ENCODE measurements around the gene TNPO1.
"Not testable (repeated sequence)": the region's sequence is repeated elsewhere in the genome, so short reads cannot be mapped to it uniquely, and the experiment has no call there.

Gene TNPO1

DNA sequence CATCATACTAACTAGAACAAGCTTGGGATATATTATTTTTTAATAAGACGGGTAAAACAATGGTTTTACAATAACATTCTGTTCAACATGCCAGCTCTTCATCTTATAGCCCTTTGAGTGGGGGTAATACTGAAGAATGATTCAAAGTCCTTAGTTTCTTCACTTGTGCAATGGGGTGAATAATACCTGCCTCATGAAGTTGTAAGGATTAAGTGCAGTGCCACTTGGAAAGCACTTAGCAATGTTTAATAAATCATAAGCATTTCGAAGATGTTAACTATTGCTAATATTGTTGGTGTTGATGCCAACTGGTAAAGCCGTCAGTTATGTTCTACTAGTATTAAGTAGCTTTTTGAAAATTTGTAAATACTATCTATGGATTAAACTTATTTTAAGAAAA is 38.0 kb downstream of the TNPO1 start:
- DNase-seq (ENCODE audit: low read depth): no peak

DNA sequence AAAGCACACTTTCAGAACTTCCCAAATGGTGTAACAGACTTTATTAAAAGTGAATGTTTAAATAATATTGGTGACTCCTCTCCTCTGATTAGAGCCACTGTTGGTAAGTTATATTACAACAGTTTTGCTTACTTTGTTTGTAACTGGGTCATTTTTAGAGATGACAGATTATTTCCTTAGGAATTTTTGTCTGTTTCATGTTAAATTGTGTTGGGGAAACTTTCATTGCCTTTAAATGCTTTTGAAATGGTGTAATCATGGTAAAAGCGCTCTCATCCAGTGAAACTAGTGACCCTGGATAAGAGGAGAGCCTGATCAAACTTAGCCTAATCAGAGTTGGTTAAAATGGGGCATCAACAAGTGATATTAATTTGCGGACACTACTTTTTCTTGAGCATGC is 39.4 kb downstream of the TNPO1 start:
- no peak for DNase-seq (ENCODE audit: low read depth)

DNA sequence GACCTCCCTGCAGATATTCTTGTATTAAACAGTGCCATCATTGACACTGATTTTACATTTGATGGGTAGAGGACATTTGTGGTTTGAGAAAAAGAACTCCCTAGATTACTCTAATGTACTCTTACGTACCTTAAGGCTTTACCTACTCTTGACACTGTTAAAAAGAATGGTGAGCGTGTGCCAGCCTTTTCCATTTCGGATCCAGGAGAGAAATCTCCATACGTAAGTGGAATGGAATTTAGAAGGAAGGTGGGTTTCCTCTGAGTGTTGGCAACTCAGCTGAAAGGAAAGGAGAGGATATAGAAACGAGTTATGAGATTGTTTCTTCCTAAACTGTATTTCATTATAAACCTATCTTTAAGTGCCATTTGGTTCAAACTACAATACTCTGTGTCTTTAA is 40.9 kb downstream of the TNPO1 start:
- DNase-seq (ENCODE audit: low read depth): no peak

DNA sequence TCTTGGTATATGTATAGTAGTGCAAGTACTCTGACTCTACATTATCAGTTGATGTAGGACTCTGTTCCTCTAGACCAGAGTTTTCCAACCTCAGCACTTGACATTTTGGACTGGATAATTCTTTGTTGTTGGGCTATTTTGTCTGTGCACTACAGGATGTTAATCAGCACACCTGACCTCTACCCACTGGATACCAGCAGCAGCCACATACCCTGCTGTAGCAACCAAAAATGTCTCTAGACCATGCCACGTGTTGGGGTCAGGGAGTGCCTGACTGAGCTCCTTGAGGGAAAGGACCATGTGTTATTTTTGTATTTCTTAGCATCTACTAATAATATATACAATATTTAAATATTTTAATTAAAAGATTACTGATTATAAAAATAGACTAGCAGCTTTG is 42.7 kb downstream of the TNPO1 start:
- no peak for DNase-seq (ENCODE audit: low read depth)

DNA sequence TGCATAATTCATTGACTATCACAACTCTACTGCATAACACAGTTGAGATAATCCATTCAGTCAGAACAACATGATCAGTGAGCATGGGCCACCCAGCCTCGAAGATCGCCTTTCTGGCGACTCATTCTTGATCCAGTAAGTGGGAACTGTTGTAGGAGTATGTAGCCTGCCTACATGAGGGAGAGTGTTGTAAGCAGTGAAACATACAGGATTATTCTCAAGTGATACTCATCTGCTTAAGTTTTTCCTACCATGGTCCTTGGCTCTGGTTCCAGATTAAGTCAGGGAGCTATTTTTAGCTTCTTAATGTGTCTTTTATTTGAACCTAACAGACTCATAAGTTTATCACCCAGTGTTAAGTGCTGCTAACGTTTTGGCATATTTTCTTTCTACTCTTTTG is 44.0 kb downstream of the TNPO1 start:
- DNase-seq (ENCODE audit: low read depth): no peak

DNA sequence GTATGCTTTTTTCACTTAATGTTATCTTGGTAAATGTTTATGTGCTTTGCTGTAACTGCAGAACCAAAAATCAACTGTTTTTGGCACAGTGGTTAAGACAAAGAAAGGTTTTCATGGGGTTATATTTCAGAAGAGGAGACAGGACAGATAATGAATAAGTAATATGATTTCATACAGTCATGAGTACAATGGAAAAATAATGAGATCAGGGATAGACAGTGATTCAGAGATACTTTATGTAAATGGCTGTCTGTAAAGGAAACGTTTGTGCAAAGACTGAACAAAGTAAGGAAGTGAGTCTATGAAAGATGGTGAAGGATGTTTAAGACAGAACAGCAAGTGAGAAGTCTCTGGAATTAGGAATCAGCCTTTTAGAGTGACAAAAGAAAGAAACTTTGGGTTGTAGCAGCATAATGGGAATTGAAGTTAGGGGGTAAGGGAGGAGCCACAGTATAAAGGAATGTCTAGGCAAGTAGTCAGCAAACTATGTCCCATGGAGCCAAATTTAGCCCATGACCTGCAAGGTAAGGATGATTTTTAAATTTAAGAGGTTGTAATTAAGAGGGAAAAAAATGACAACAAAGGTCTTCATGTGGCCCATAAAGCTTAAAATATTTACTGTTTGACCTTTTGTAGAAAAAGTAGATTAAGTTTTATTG is 55.0 kb downstream of the TNPO1 start:
- DNase-seq (ENCODE audit: low read depth): no peak

DNA sequence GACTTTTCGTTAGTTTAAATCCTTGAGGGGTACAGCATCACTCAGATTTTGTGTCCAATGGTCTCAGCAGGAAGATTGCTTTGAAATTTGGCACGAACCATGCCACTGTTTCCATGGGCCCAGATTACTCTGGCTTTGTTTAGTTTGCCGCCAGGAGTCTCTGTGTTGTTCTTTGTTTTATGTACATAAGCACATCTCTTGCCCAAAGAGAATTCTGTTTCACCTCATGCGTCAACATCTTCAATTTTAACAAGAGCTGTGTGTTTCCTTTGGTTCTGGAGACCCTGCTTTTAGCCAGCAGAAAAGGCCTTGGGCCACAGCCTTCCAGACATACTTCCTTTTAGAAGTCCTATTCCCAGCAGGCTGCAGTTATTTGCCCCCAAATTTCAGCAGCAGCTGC is 62.4 kb downstream of the TNPO1 start:
- no peak for DNase-seq (ENCODE audit: low read depth)

DNA sequence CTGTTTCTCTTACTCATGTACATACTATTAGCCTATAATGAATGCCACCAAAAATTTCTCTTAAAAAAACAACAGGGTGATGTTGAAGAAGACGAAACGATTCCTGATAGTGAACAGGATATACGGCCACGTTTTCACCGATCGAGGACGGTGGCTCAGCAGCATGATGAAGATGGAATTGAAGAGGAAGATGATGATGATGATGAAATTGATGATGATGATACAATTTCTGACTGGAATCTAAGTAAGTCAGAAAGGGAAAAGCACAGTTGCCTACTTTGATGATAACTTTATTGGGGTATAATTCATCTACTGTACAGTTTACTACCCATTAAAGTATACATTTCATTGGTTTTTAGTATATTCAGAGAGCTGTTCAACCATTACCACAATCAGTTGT is 66.5 kb downstream of the TNPO1 start:
- no peak for DNase-seq (ENCODE audit: low read depth)

DNA sequence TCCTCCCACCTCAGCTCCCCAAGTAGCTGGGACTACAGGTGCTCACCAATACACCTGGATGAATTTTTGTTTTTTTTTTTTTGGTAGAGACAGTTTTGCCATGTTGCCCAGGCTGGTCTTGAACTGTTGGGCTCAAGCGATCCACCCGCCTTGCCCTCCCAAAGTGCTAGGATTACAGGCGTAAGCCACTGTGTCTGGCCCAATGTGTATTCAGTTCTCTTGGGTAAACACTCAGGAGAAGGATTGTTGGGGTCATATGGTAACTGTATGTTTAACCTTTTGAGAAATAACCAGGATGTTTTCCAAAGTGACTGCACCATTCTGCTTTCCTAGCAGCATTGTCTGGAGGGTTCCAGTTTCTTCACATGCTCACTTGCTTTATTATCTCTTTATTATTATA is 67.4 kb downstream of the TNPO1 start:
- DNase-seq (ENCODE audit: low read depth): no peak

DNA sequence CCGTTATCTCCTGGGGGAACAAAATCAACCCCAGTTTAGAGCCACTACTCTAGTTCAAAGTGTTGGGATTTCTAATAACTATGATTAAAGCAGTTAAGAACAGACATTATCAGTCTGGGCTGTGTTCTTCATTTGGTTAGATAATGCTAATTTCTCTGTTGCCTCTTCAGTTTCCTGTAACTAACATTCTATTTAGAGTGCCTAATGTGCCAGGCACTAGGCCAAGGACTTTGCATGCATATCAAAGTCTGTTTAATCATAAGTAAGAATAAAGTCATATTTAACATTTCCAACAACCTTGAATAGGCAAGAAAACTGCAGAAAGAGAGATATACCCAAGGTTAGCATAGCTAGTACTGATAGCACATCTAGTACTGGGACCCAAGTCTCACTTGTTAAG is 68.4 kb downstream of the TNPO1 start:
- DNase-seq (ENCODE audit: low read depth): no peak

DNA sequence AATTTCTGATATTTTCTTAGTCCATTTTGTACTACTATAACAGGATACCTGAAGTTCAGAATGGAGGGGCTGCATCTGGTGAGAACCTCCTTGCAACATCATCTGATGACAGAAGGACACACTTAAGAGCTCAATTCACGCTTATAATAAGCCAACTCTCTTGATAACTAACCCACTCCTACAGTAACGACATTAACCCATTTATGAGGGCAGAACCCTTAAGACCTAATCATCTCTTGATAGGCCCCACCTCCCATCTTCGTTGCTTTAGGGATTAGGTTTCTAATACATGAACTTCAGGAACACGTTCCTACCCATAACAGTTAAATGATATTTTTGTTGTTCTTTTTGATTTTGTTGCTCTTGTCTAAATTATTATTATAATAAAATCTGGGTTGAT is 69.4 kb downstream of the TNPO1 start:
- no peak for DNase-seq (ENCODE audit: low read depth)

DNA sequence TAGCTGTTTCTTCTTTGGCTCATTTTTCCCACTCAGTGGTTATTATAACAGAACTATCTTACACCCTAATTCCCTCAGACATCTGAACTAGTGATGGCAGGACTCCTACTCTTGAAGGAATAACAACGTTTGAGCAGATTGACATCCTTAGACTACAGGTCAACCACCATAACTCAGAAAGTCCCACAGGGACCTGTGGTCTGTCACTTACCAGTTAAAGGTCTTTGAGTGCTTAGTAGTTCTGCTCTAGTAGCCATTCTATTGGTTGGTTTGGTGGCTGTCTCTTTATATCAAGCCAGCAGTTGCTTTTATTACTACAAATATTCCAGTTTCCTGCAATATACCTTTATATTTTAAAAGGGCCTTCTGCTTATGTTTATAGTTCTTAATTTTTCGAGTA is 72.1 kb downstream of the TNPO1 start:
- no peak for DNase-seq (ENCODE audit: low read depth)

DNA sequence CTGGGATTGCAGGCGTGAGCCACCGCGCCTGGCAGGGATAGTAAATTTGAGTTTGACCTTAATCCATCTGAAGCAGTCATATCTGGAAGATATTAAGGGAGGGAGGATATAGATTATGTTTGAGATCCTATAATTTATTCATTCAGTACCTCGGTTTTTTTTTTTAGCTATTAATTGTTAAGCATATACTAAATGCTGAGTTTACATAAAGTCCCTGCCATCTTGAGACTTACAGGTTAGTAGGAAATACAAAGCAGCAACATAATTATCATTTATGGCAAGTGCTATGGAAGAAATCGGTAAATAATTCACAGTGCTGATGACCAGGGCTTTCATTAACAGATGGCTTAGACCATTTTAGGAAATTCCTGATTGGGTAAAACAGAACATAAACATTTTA is 72.9 kb downstream of the TNPO1 start:
- DNase-seq (ENCODE audit: low read depth): no peak

DNA sequence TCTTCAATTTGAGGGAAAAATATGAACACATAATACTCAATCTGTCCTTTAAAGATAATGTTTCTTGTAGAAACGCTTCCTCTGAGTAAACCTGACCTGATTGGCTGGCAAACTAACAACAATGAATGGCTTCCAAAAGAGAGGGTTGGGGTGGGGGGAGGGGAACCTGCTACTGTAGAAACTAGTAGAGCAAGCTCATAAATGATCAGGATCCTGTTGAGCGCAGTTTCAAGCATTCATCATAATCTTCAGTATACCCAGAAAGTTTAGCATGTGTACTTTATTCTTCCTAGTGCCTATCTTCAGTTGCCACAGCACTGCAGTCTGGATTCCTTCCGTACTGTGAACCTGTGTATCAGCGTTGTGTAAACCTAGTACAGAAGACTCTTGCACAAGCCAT is 76.4 kb downstream of the TNPO1 start:
- no peak for DNase-seq (ENCODE audit: low read depth)

DNA sequence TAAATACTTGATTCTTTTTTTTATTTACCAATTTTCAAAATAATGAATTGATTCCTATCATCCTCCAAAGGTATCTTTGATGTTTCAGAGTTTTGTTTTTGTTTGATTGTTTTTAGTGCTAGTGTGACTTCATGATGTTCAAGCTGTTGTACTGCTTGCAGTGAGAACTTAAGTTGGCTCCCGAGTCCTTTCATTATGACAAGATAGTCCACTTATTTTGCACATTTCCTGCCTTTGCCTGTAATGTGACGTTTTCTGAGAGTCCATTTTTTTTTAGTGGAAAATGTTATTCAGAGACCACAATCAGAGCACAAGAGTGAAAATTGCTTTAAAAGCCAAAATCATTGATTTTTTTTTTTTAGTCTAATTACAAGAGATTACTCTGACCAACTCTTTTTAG is 79.3 kb downstream of the TNPO1 start:
- DNase-seq (ENCODE audit: low read depth): no peak

DNA sequence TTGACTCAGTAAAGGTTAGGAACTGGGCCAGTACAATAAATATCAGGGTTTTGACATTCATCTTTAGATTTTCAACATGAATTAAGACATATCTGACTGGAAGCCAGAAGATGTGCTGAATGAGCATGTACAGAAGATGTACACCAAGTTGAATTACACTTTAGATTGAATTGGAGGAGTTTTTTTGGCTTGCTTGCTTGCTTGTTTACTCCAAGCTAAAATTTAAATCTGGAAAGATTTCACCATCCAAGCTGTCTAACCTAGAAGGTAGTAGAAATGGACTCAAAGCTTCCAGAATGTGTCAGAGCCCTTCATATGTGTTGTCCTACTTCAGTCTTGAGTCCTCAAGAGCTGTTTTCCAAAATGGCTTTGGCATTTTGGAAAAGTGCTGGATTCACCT is 90.3 kb downstream of the TNPO1 start:
- no peak for DNase-seq (ENCODE audit: low read depth)

DNA sequence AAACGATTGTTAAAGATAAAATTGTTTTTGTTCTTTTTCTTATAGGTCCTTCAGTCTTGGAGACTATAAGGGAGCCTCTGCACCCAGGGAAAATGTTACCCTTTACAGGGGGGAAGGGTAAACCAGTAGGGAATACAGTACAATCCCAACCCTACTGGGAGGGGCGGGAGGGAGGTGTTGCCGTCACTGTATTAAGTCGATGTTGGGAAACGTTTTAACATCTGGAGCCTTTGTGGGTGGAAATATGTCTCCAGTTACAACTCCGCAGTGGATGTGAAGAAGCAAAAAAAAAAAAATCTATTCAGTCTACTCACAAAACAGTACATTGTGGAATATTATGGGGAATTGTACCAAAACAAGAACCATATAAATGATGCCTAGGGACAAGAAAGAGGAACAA is 92.2 kb downstream of the TNPO1 start:
- no peak for DNase-seq (ENCODE audit: low read depth)

DNA sequence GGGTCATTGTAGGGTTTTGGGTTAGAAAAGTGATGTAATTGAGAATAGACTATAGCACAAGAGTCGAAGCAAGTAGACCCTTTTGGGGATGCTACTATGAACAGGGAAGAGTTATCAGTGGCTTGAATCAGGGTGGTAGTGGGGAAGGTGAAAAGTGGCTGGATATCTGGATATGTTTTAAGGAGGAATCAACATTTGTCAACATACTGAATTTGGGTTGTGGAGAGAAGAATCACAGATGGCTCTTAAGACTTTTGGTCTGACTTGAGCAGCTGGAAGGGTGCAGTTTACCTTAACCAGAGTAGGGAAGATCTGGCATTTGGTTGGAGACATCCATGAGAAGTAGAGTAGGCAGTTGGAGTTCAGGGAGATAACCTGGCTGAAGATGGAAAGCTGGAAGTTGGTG is 100.9 kb downstream of the TNPO1 start:
- DNase-seq (ENCODE audit: low read depth): no peak

DNA sequence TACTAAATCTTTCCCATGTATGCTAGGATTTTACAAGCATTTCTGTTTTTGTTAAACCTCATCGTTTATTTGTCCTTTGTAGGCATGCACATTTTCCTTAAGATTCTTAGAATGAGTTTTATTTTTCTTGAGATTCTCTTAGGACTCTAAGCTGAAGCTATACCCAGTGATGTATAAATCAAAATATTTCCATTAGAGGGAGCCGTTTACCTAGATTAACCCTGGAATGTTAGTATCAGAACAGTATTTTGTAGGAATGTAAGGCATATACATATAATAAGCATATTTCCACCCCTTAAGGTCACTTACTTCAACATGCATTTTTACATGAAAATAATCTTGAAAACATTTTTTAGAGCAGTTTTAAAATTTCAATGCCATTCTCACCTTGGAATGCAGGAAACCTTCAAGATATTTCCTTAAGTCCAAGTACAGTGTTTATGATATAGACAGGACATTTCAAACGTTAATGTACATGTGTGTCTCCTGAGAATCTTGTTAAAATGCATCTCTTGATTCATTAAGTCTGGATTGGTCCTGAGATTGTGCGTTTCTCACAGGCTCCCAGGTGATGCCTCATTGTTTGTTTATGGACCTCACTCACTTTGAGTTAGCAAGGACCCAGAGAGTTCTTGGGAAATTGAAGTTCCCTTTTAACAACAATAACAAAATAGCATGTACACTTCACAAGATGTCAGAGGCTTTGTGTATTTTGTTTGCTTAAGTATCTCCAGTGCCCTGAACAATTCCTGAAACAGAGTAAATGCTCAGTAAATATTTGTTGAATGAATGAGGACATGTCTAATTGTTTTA is 104.4 kb downstream of the TNPO1 start:
- no peak for DNase-seq (ENCODE audit: low read depth)

DNA sequence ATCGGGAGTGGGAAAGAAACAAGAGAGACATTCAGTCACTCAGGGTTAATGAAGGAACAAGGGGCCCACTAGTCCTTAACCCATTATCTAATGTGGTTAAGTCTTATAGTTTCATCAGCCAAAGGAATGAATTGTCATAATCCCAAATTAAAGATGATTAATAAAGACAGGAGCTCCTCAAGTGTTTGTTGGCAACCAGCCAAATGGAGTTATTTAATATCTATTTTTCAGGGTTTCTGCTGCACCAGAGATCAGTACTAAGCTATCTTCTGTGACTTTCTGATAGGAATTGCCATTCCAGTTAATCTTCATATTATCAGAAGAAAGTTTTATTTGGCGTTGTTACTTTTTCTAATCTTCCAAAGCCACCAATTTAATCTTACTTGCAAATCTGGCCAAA is 105.4 kb downstream of the TNPO1 start:
- no peak for DNase-seq (ENCODE audit: low read depth)

DNA sequence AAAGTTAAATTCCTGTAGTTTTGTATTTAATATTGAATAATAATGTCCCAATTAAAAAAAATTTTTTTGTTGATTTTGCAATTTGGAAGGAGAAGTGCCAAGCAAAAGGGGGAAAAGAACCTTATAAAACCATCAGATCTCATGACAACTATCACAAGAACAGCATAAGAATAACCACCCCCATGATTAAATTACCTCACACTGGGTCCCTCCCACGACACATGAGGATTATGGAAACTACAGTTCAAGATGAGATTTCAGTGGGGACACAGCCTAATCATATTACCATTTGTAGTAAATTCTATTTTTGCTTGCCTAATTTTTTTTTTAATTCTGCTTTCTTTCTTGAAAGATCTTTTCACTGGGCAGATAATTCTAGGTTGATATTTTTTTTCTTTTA is 106.0 kb downstream of the TNPO1 start:
- no peak for DNase-seq (ENCODE audit: low read depth)

DNA sequence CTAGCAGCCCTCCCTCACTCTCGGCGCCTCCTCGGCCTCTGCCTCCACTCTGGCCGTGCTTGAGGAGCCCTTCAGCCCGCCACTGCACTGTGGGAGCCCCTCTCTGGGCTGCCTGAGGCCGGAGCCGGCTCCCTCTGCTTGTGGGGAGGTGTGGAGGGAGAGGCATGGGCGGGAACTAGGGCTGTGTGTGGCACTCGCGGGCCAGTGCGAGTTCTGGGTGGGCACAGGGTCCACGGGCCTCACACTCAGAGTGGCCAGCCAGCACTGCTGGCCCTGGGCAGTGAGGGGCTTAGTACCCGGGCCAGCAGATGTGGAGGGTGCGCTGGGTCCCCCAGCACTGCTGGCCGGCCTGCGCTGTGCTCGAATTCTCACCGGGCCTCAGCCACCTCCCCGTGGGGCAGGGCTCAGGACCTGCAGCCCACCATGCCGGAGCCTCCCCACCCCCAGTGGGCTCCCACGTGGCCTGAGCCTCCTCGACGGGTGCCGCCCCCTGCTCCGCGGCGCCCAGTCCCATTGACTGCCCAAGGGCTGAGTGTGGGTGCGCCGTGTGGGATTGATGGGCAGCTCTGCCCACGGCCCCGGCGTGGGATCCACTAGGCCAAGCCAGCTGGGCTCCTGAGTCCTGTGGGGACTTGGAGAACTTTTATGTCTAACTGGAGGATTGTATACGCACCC is 109.0 kb downstream of the TNPO1 start:
- DNase-seq (ENCODE audit: low read depth): no peak

DNA sequence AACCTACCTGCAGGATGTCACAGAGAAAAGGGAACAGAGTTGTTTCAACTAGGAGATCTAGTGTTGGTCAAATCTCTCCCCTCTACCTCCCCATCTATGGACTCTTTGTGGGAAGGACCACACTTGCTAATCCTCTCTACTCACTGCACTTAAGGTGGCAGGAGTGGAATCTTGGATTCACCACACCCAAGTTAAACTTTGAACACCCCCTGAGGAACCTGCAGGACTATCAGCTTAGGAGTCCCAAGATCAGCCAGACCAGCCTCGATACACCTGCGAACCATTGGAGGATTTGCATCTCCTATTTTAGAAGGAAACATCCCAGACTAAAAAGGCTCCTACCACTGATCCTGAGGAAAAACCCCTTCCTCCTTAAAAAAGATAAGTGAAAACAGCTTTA is 116.2 kb downstream of the TNPO1 start:
- DNase-seq (ENCODE audit: low read depth): not testable (repeated sequence)
